ENCODE measurements around the gene CAPZA2.

CAPZA2 gene

DNA sequence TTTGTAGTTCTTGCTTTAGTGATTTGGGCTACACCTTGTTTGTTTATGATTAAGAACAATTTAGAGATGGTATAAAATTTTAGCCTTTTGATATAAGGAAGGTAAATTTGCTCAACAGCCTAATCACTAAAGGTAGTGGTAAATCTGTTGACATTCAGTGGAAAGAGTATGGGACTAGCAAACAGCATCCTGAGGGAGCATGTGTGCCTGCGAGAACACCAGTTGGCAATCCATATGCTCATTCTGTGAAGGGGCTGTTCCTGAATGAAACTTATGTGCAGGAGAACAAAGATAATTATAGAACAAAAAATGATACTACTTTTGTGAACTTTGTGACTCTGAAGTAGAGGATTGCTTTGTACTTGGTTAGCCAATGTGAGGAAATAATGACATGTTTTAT, 44.0 kb downstream of the CAPZA2 start:
- H3K79me1 ChIP-seq (ENCODE audit: low read depth, low read length): no peaks in the 10 kb centered on the region
- no peak overlapping the region for H4K91ac ChIP-seq (ENCODE audit: low read depth, low read length, poor library complexity)
- no peak overlapping the region for H3K23ac ChIP-seq (ENCODE audit: low read depth, low read length, poor library complexity)
- no peak overlapping the region for H3K14ac ChIP-seq (ENCODE audit: low read length)
- no peak overlapping the region for H3K4me2 ChIP-seq (ENCODE audit: insufficient read depth, low read length, poor library complexity, severe bottlenecking)
- no CpG with 5 or more reads among the region's 1 CpG for WGBS, 2 donors (ENCODE audit: extremely low coverage in 2 of 2, insufficient read length in 2 of 2, insufficient replicate concordance in 1 of 2)
- DNase-seq (ENCODE audit: low spot score): no peak
- H3K4ac ChIP-seq (ENCODE audit: low read length): no peak overlapping the region
- no peak overlapping the region for H3K18ac ChIP-seq (ENCODE audit: low read length)
- no peak overlapping the region for H3K4me3 ChIP-seq (ENCODE audit: low read length in 2 of 2)
- peaks cover 7 to 81% of the 10 kb centered on the region in 2 donors for H3K36me3 ChIP-seq (replicated peaks in 1 of 2; ENCODE audit: control insufficient read depth in 2 of 2, insufficient read depth in 2 of 2, low read length in 2 of 2)
- no peak overlapping the region for H3K27ac ChIP-seq (replicated peaks; ENCODE audit: low read length)
- no peak overlapping the region for H2AFZ ChIP-seq (ENCODE audit: low read length)
- H2BK5ac ChIP-seq (ENCODE audit: low read length): no peak overlapping the region
- no peak overlapping the region for H2AK5ac ChIP-seq (ENCODE audit: low read depth, low read length)
- no peak overlapping the region for H2BK120ac ChIP-seq (ENCODE audit: low read depth, low read length)
- H3K9me3 ChIP-seq (replicated peaks in 1 of 2; ENCODE audit: control insufficient read depth in 2 of 2, insufficient read depth in 1 of 2, low read depth in 1 of 2, low read length in 2 of 2): peaks cover 0 to 4% of the 10 kb centered on the region in 2 donors
- no peak overlapping the region for H2BK12ac ChIP-seq (ENCODE audit: low read length)
- no peak overlapping the region for H2BK15ac ChIP-seq (ENCODE audit: low read length)
- H3K9ac ChIP-seq (ENCODE audit: low read depth, low read length, poor library complexity): no peak overlapping the region
- no peaks in the 10 kb centered on the region for H3K27me3 ChIP-seq (ENCODE audit: control insufficient read depth in 3 of 3, insufficient read depth in 3 of 3, low read depth in 1 of 3, low read length in 3 of 3)
- H3K4me1 ChIP-seq (ENCODE audit: control insufficient read depth in 2 of 2, insufficient read depth in 1 of 2, low read depth in 1 of 2, low read length in 2 of 2): peaks cover 1 to 5% of the 10 kb centered on the region in 2 donors
- H4K8ac ChIP-seq (ENCODE audit: low read depth, low read length): no peak overlapping the region

- H2BK5ac ChIP-seq (ENCODE audit: low read length): no peak overlapping the region
- H3K27me3 ChIP-seq (ENCODE audit: control insufficient read depth in 3 of 3, insufficient read depth in 3 of 3, low read depth in 1 of 3, low read length in 3 of 3): no peaks in the 10 kb centered on the region
- DNase-seq (ENCODE audit: low spot score): no peak
- no peak overlapping the region for H4K91ac ChIP-seq (ENCODE audit: low read depth, low read length, poor library complexity)
- no peak overlapping the region for H3K18ac ChIP-seq (ENCODE audit: low read length)
- H2BK15ac ChIP-seq (ENCODE audit: low read length): no peak overlapping the region
- no peak overlapping the region for H3K4me2 ChIP-seq (ENCODE audit: insufficient read depth, low read length, poor library complexity, severe bottlenecking)
- no peaks in the 10 kb centered on the region for H3K79me1 ChIP-seq (ENCODE audit: low read depth, low read length)
- no peak overlapping the region for H2BK120ac ChIP-seq (ENCODE audit: low read depth, low read length)
- no peak overlapping the region for H3K4me3 ChIP-seq (ENCODE audit: low read length in 2 of 2)
- no peak overlapping the region for H2AK5ac ChIP-seq (ENCODE audit: low read depth, low read length)
- H3K14ac ChIP-seq (ENCODE audit: low read length): no peak overlapping the region
- H3K9me3 ChIP-seq (replicated peaks in 1 of 2; ENCODE audit: control insufficient read depth in 2 of 2, insufficient read depth in 1 of 2, low read depth in 1 of 2, low read length in 2 of 2): peaks cover 0 to 20% of the 10 kb centered on the region in 2 donors
- WGBS, 2 donors (ENCODE audit: extremely low coverage in 2 of 2, insufficient read length in 2 of 2, insufficient replicate concordance in 1 of 2): no CpG with 5 or more reads among the region's 6 CpGs
- no peak overlapping the region for H3K27ac ChIP-seq (replicated peaks; ENCODE audit: low read length)
- no peak overlapping the region for H2BK12ac ChIP-seq (ENCODE audit: low read length)
- no peak overlapping the region for H2AFZ ChIP-seq (ENCODE audit: low read length)
- no peak overlapping the region for H3K23ac ChIP-seq (ENCODE audit: low read depth, low read length, poor library complexity)
- H3K4me1 ChIP-seq (ENCODE audit: control insufficient read depth in 2 of 2, insufficient read depth in 1 of 2, low read depth in 1 of 2, low read length in 2 of 2): peaks cover 0 to under 1% of the 10 kb centered on the region in 2 donors
- H3K4ac ChIP-seq (ENCODE audit: low read length): no peak overlapping the region
- no peak overlapping the region for H3K9ac ChIP-seq (ENCODE audit: low read depth, low read length, poor library complexity)
- peaks cover 10 to 95% of the 10 kb centered on the region in 2 donors for H3K36me3 ChIP-seq (replicated peaks in 1 of 2; ENCODE audit: control insufficient read depth in 2 of 2, insufficient read depth in 2 of 2, low read length in 2 of 2)
- H4K8ac ChIP-seq (ENCODE audit: low read depth, low read length): no peak overlapping the region
Observed at GRCh38 chr7:116910383-116910782, 48.0 kb downstream of the CAPZA2 start.

DNA sequence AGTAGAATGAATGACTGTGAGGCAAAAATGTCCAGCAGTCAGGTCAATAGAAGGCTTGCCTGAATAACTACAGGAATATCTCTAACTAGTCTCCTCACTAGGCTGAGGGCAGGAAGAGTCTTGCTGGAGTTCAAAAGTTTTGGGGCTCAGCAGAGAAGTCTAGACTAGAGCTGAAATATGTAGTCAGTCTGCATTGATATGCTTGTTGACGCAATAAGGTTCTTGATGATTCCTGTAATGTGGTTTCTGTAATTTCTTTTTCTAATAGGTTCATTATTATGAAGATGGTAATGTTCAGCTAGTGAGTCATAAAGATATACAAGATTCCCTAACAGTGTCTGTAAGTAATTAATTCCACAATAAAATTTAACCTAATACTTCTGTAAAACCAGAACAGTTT, 49.4 kb downstream of the CAPZA2 start:
- H2AK5ac ChIP-seq (ENCODE audit: low read depth, low read length): no peak overlapping the region
- no peak overlapping the region for H2BK12ac ChIP-seq (ENCODE audit: low read length)
- H3K79me1 ChIP-seq (ENCODE audit: low read depth, low read length): no peaks in the 10 kb centered on the region
- H4K91ac ChIP-seq (ENCODE audit: low read depth, low read length, poor library complexity): no peak overlapping the region
- H3K4me2 ChIP-seq (ENCODE audit: insufficient read depth, low read length, poor library complexity, severe bottlenecking): no peak overlapping the region
- WGBS, 2 donors (ENCODE audit: extremely low coverage in 2 of 2, insufficient read length in 2 of 2, insufficient replicate concordance in 1 of 2): no CpG with 5 or more reads among the region's 1 CpG
- no peak overlapping the region for H3K14ac ChIP-seq (ENCODE audit: low read length)
- no peak overlapping the region for H2AFZ ChIP-seq (ENCODE audit: low read length)
- H3K9ac ChIP-seq (ENCODE audit: low read depth, low read length, poor library complexity): no peak overlapping the region
- no peaks in the 10 kb centered on the region for H3K4me1 ChIP-seq (ENCODE audit: control insufficient read depth in 2 of 2, insufficient read depth in 1 of 2, low read depth in 1 of 2, low read length in 2 of 2)
- no peak for DNase-seq (ENCODE audit: low spot score)
- H3K23ac ChIP-seq (ENCODE audit: low read depth, low read length, poor library complexity): no peak overlapping the region
- H3K27me3 ChIP-seq (ENCODE audit: control insufficient read depth in 3 of 3, insufficient read depth in 3 of 3, low read depth in 1 of 3, low read length in 3 of 3): no peaks in the 10 kb centered on the region
- H3K36me3 ChIP-seq (replicated peaks in 1 of 2; ENCODE audit: control insufficient read depth in 2 of 2, insufficient read depth in 2 of 2, low read length in 2 of 2): peaks cover 14 to 95% of the 10 kb centered on the region in 2 donors
- H3K9me3 ChIP-seq (replicated peaks in 1 of 2; ENCODE audit: control insufficient read depth in 2 of 2, insufficient read depth in 1 of 2, low read depth in 1 of 2, low read length in 2 of 2): peaks cover 0 to 20% of the 10 kb centered on the region in 2 donors
- no peak overlapping the region for H2BK5ac ChIP-seq (ENCODE audit: low read length)
- no peak overlapping the region for H3K4ac ChIP-seq (ENCODE audit: low read length)
- no peak overlapping the region for H2BK120ac ChIP-seq (ENCODE audit: low read depth, low read length)
- H2BK15ac ChIP-seq (ENCODE audit: low read length): no peak overlapping the region
- no peak overlapping the region for H3K18ac ChIP-seq (ENCODE audit: low read length)
- no peak overlapping the region for H3K27ac ChIP-seq (replicated peaks; ENCODE audit: low read length)
- no peak overlapping the region for H4K8ac ChIP-seq (ENCODE audit: low read depth, low read length)
- H3K4me3 ChIP-seq (ENCODE audit: low read length in 2 of 2): no peak overlapping the region

DNA sequence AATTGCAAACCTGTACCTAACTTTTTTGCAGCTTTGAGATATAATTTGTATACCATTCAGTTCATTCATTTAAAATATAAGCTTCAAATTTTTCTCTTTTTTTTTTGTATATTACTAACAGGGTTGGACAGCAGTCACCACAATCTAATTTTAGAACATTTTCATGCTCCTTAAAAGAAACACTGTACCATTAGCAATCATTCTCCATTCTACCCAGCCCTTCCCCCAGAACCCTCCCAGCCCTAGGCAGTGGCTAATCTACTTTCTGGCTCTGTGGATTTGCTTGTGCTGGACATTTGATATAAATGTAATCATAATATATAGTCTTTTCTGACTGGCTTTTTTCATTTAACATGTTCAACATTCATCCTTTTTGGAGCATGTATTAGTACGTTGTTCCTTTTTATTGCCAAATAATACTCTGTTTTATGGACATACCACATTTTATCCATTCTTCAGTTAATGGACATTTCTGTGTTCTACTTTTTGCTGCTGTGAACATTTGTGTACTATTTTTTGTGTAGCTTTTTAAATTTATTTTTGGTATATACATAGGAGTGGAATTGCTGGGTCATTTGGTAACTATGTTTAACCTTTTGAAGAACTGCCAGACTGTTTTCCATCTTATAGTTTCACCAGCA, 50.0 kb downstream of the CAPZA2 start:
- no peak overlapping the region for H4K91ac ChIP-seq (ENCODE audit: low read depth, low read length, poor library complexity)
- H2BK5ac ChIP-seq (ENCODE audit: low read length): no peak overlapping the region
- no peak overlapping the region for H2AFZ ChIP-seq (ENCODE audit: low read length)
- H2BK15ac ChIP-seq (ENCODE audit: low read length): no peak overlapping the region
- no peaks in the 10 kb centered on the region for H3K79me1 ChIP-seq (ENCODE audit: low read depth, low read length)
- no peak overlapping the region for H3K9ac ChIP-seq (ENCODE audit: low read depth, low read length, poor library complexity)
- no peak overlapping the region for H3K18ac ChIP-seq (ENCODE audit: low read length)
- H2BK120ac ChIP-seq (ENCODE audit: low read depth, low read length): no peak overlapping the region
- H3K27ac ChIP-seq (replicated peaks; ENCODE audit: low read length): no peak overlapping the region
- no CpG with 5 or more reads among the region's 1 CpG for WGBS, 2 donors (ENCODE audit: extremely low coverage in 2 of 2, insufficient read length in 2 of 2, insufficient replicate concordance in 1 of 2)
- peaks cover 14 to 95% of the 10 kb centered on the region in 2 donors for H3K36me3 ChIP-seq (replicated peaks in 1 of 2; ENCODE audit: control insufficient read depth in 2 of 2, insufficient read depth in 2 of 2, low read length in 2 of 2)
- no peaks in the 10 kb centered on the region for H3K4me1 ChIP-seq (ENCODE audit: control insufficient read depth in 2 of 2, insufficient read depth in 1 of 2, low read depth in 1 of 2, low read length in 2 of 2)
- no peak overlapping the region for H3K14ac ChIP-seq (ENCODE audit: low read length)
- no peak overlapping the region for H3K23ac ChIP-seq (ENCODE audit: low read depth, low read length, poor library complexity)
- H3K4ac ChIP-seq (ENCODE audit: low read length): no peak overlapping the region
- no peak overlapping the region for H4K8ac ChIP-seq (ENCODE audit: low read depth, low read length)
- no peaks in the 10 kb centered on the region for H3K27me3 ChIP-seq (ENCODE audit: control insufficient read depth in 3 of 3, insufficient read depth in 3 of 3, low read depth in 1 of 3, low read length in 3 of 3)
- no peak overlapping the region for H2BK12ac ChIP-seq (ENCODE audit: low read length)
- no peak overlapping the region for H3K4me3 ChIP-seq (ENCODE audit: low read length in 2 of 2)
- DNase-seq (ENCODE audit: low spot score): no peak
- peaks cover 0 to 20% of the 10 kb centered on the region in 2 donors for H3K9me3 ChIP-seq (replicated peaks in 1 of 2; ENCODE audit: control insufficient read depth in 2 of 2, insufficient read depth in 1 of 2, low read depth in 1 of 2, low read length in 2 of 2)
- no peak overlapping the region for H2AK5ac ChIP-seq (ENCODE audit: low read depth, low read length)
- no peak overlapping the region for H3K4me2 ChIP-seq (ENCODE audit: insufficient read depth, low read length, poor library complexity, severe bottlenecking)
